Neural progenitor cell (in vitro differentiated cells): Measurements from ENCODE around the gene MBNL2. TPM values are rescaled to one million over a fixed set of nuclear protein-coding genes. Genes with fewer than 3 reads are reported as not detected.

Source experiments
- DNase-seq: peaks from one replicate; pipeline ENCODE4 v3.0.0-alpha.2; 2016; ENCODE audit warnings: low spot score
- H2AFZ ChIP-seq: fragments of 200-600 bp; sonication (generic); replicated peaks from 2 replicates; pipeline ENCODE4 v1.6.1; 2016; ENCODE audit warnings: antibody characterized with exemption
- H3F3A ChIP-seq: fragments of 200-600 bp; sonication (generic); 2 replicates; pipeline ENCODE4 v1.6.1; 2016; ENCODE audit warnings: antibody characterized with exemption, low read depth
- H3K27ac ChIP-seq: fragments of 200-600 bp; sonication (generic); 2 replicates; pipeline ENCODE4 v1.5.1; 2016; ENCODE audit warnings: mild to moderate bottlenecking
- H3K27me3 ChIP-seq: fragments of 200-600 bp; sonication (generic); 2 replicates; pipeline ENCODE4 v1.6.1; 2016; ENCODE audit warnings: mild to moderate bottlenecking, moderate library complexity
- H3K36me3 ChIP-seq: fragments of 200-600 bp; sonication (generic); 2 replicates; pipeline ENCODE4 v1.5.1; 2016
- H3K4me1 ChIP-seq: fragments of 200-600 bp; sonication (generic); 2 replicates; pipeline ENCODE4 v1.6.1; 2016; ENCODE audit warnings: mixed run types
- H3K4me2 ChIP-seq: fragments of 200-600 bp; sonication (generic); 2 replicates; pipeline ENCODE4 v1.6.1; 2016
- H3K4me3 ChIP-seq: fragments of 200-600 bp; sonication (generic); 2 replicates; pipeline ENCODE4 v1.5.1; 2016
- H3K79me2 ChIP-seq: fragments of 200-600 bp; sonication (generic); 2 replicates; pipeline ENCODE4 v1.6.1; 2016; ENCODE audit warnings: low read depth
- H3K9ac ChIP-seq: fragments of 200-600 bp; sonication (generic); 2 replicates; pipeline ENCODE4 v1.6.1; 2016
- H3K9me3 ChIP-seq: fragments of 200-600 bp; sonication (generic); 2 replicates; pipeline ENCODE4 v1.5.1; 2016; ENCODE audit warnings: low read depth
- H4K20me1 ChIP-seq: fragments of 200-600 bp; sonication (generic); 2 replicates; pipeline ENCODE4 v1.6.1; 2016; ENCODE audit warnings: low read depth
- H3K27ac Mint-ChIP-seq: 3 replicates; pipeline ENCODE4 v1.8.0; 2021; ENCODE audit warnings: mixed read lengths
- H3K27me3 Mint-ChIP-seq: 2 replicates; pipeline ENCODE4 v1.8.0; 2022; ENCODE audit warnings: low read depth, mild to moderate bottlenecking, inconsistent platforms, moderate library complexity, mixed read lengths; ENCODE audit not compliant: insufficient read depth
- H3K36me3 Mint-ChIP-seq: 3 replicates; pipeline ENCODE4 v1.8.0; 2021; ENCODE audit warnings: mixed read lengths
- H3K4me1 Mint-ChIP-seq: 3 replicates; pipeline ENCODE4 v1.8.0; 2021; ENCODE audit warnings: mixed read lengths
- H3K4me3 Mint-ChIP-seq: 3 replicates; pipeline ENCODE4 v1.8.0; 2021; ENCODE audit warnings: mild to moderate bottlenecking, moderate library complexity, mixed read lengths
- H3K9me3 Mint-ChIP-seq: 3 replicates; pipeline ENCODE4 v1.8.0; 2020; ENCODE audit warnings: mixed read lengths
- EZH2 ChIP-seq: fragments of 200-600 bp; sonication (generic); IDR thresholded peaks from 2 replicates; pipeline ENCODE4 v1.6.1; 2017; ENCODE audit warnings: antibody characterized with exemption, mild to moderate bottlenecking, moderate library complexity
- EZH2phosphoT487 ChIP-seq: fragments of 200-600 bp; sonication (generic); IDR thresholded peaks from 2 replicates; pipeline ENCODE4 v1.6.1; 2017; ENCODE audit warnings: antibody characterized with exemption
- total RNA-seq: library from RNA; depleted of rRNA; stranded (reverse); fragments of >200 nt; gene quantifications from 2 replicates; pipeline ENCODE4 v1.2.3, GENCODE V29; 2015; ENCODE audit warnings: low replicate concordance
- TF ChIP-seq, protein P1 (sequence below): fragments of 200-600 bp; sonication (generic); IDR thresholded peaks from 2 replicates; pipeline ENCODE4 v1.5.1; 2017; ENCODE audit warnings: antibody characterized with exemption, mild to moderate bottlenecking

The MBNL2 gene
- total RNA-seq, 1 donor from 2014 or later, result 19.6 TPM

DNA sequence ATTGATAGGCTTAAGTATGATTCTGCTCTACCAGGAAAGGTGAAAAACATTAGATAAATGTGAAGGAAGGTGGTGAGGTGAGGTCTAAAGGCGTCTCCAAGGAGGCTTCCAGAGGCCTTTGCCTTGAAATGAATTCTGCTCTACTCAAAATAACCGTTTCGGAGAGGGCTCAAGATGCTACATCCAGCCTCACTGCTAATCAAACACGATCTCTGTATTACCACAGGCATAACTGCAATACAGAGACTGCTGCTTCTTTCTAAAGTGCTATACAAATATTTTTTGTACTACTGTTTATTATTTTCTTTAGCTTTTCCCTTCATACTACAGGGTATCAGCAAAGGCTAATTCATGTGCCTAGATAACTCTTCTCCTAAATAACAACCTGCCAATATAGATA is 16.8 kb downstream of the MBNL2 start:
- H3K9me3 ChIP-seq, result no peaks in the 10 kb centered on the region
- no peaks in the 10 kb centered on the region for H3K36me3 ChIP-seq
- Mint-ChIP-seq H3K4me3 (no peak overlapping the region), H3K27ac (no peak overlapping the region), H3K27me3 (peaks cover 3% of the 10 kb centered on the region), H3K9me3 (peaks cover 5% of the 10 kb centered on the region), H3K36me3 (peaks cover 23% of the 10 kb centered on the region), H3K4me1 (peaks cover 26% of the 10 kb centered on the region)
- H3K4me3 ChIP-seq, result no peak overlapping the region
- H3K4me1 ChIP-seq, result peaks cover under 1% of the 10 kb centered on the region
- DNase-seq, result no peak
- no peaks in the 10 kb centered on the region for H3F3A ChIP-seq
- H3K9ac ChIP-seq, result no peak overlapping the region
- no peak overlapping the region for H3K4me2 ChIP-seq
- H3K27me3 ChIP-seq, result no peaks in the 10 kb centered on the region
- no peaks in the 10 kb centered on the region for H3K79me2 ChIP-seq
- H4K20me1 ChIP-seq, result peaks cover under 1% of the 10 kb centered on the region
- H2AFZ ChIP-seq, result no peak overlapping the region
- TF ChIP-seq, protein P1, sequence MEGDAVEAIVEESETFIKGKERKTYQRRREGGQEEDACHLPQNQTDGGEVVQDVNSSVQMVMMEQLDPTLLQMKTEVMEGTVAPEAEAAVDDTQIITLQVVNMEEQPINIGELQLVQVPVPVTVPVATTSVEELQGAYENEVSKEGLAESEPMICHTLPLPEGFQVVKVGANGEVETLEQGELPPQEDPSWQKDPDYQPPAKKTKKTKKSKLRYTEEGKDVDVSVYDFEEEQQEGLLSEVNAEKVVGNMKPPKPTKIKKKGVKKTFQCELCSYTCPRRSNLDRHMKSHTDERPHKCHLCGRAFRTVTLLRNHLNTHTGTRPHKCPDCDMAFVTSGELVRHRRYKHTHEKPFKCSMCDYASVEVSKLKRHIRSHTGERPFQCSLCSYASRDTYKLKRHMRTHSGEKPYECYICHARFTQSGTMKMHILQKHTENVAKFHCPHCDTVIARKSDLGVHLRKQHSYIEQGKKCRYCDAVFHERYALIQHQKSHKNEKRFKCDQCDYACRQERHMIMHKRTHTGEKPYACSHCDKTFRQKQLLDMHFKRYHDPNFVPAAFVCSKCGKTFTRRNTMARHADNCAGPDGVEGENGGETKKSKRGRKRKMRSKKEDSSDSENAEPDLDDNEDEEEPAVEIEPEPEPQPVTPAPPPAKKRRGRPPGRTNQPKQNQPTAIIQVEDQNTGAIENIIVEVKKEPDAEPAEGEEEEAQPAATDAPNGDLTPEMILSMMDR, result no peak
- no peak for TF ChIP-seq EZH2phosphoT487
- TF ChIP-seq EZH2, result no peak
- H3K27ac ChIP-seq, result no peak overlapping the region

GRCh38 chr13:97239306-97239705 is 17.2 kb downstream of the MBNL2 start:
- H3K27me3 ChIP-seq, result no peaks in the 10 kb centered on the region
- TF ChIP-seq, protein P1, result no peak
- TF ChIP-seq EZH2phosphoT487 (no peak), EZH2 (no peak)
- H3K9me3 ChIP-seq, result no peaks in the 10 kb centered on the region
- no peak overlapping the region for H3K4me2 ChIP-seq
- Mint-ChIP-seq H3K36me3 (peaks cover 19% of the 10 kb centered on the region), H3K27me3 (no peaks in the 10 kb centered on the region), H3K27ac (no peak overlapping the region), H3K4me3 (no peak overlapping the region), H3K9me3 (peaks cover 3% of the 10 kb centered on the region), H3K4me1 (peaks cover 22% of the 10 kb centered on the region)
- H3K36me3 ChIP-seq, result no peaks in the 10 kb centered on the region
- no peaks in the 10 kb centered on the region for H3K79me2 ChIP-seq
- H3K4me1 ChIP-seq, result no peaks in the 10 kb centered on the region
- H4K20me1 ChIP-seq, result no peaks in the 10 kb centered on the region
- no peak overlapping the region for H3K4me3 ChIP-seq
- H2AFZ ChIP-seq, result no peak overlapping the region
- no peaks in the 10 kb centered on the region for H3F3A ChIP-seq
- no peak for DNase-seq
- H3K9ac ChIP-seq, result no peak overlapping the region
- no peak overlapping the region for H3K27ac ChIP-seq

DNA sequence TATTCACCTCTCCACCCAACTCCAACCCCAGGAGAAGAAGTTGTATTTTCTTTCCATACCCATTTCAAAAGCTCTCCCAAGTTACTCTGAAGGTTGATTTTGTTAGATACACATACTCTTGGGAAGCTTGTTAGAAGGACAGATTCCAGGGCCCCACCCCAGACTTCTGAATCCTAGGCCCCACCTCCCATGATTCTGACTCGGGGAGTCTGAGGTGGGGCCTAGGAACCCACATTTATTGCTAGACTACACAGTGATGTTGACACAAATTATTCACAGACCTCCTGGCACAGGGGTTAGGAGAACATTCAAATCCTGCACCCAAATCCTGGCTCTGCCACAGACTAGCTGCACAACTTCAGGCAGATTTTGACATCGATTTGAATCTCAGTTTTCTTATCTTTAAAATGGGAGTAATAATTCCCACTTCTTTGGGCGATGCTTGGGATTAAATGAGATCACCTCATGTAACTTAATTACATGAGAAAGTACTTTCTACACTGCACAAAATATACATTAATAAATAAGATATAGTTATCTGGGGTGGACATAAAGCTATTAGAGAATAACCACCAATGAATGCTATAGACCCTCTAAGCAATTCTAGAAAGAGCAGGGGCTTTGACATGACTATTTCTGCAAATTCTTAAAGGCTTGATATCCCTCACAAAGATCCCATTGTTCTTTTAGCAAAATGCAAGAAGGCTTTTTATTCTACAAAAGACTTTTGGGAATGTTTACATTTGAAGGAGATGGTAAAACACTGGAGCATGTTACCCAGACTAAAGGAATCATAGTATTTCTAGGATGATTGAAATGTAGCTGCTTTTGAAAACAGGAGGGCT is 18.0 kb downstream of the MBNL2 start:
- no peaks in the 10 kb centered on the region for H3K79me2 ChIP-seq
- H3K36me3 ChIP-seq, result no peaks in the 10 kb centered on the region
- Mint-ChIP-seq H3K9me3 (no peaks in the 10 kb centered on the region), H3K4me1 (peaks cover 15% of the 10 kb centered on the region), H3K4me3 (no peak overlapping the region), H3K36me3 (peaks cover 12% of the 10 kb centered on the region), H3K27me3 (no peaks in the 10 kb centered on the region), H3K27ac (no peak overlapping the region)
- no peaks in the 10 kb centered on the region for H3K9me3 ChIP-seq
- H3K27ac ChIP-seq, result no peak overlapping the region
- H3F3A ChIP-seq, result no peaks in the 10 kb centered on the region
- no peak for DNase-seq
- H4K20me1 ChIP-seq, result peaks cover 2% of the 10 kb centered on the region
- H3K4me3 ChIP-seq, result no peak overlapping the region
- no peak overlapping the region for H2AFZ ChIP-seq
- no peaks in the 10 kb centered on the region for H3K27me3 ChIP-seq
- TF ChIP-seq, protein P1, result no peak
- TF ChIP-seq EZH2phosphoT487 (no peak), EZH2 (no peak)
- H3K4me2 ChIP-seq, result no peak overlapping the region
- H3K9ac ChIP-seq, result no peak overlapping the region
- H3K4me1 ChIP-seq, result no peaks in the 10 kb centered on the region
